SKM-1 treated with dmso at 0.1 percent for 144 hours (cell line): ENCODE results near the gene F7.
"Not testable (repeated sequence)": the region's sequence is repeated elsewhere in the genome, so short reads cannot be mapped to it uniquely, and the experiment has no call there.

ENCODE experiments used
- DNase-seq: peaks from one replicate; lab custom pipeline; 2025; ENCODE audit not compliant: unreplicated experiment; lab: John Stamatoyannopoulos, UW

F7 gene

GRCh38 chr13:113098162-113098732 lies 7.3 kb upstream of the F7 start:
- DNase-seq, result no peak

DNA sequence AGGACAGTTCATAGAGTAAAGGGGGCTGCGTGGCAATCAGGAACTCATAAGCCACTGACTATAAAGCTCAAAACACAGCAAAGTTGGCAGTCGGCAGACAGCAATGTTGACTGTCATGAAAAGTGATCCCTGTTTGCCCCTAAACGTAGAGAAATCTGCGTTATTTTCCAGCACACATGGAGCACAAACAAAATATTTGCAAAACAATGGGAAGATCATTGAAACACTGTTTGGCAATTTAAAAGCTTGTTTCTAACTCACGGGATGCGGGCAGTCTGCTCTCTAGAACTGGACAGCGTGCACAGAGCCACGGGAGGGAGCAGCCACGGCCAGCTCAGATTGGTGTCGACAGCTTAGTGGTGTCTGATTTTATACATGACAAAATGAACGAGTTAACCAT lies 6.4 kb upstream of the F7 start:
- no peak for DNase-seq

GRCh38 chr13:113102302-113102701 lies 3.3 kb upstream of the F7 start:
- DNase-seq, result not testable (repeated sequence)

- DNase-seq, result no peak
These were observed 2.9 kb upstream of the F7 start for GRCh38 chr13:113102727-113103126.

DNA sequence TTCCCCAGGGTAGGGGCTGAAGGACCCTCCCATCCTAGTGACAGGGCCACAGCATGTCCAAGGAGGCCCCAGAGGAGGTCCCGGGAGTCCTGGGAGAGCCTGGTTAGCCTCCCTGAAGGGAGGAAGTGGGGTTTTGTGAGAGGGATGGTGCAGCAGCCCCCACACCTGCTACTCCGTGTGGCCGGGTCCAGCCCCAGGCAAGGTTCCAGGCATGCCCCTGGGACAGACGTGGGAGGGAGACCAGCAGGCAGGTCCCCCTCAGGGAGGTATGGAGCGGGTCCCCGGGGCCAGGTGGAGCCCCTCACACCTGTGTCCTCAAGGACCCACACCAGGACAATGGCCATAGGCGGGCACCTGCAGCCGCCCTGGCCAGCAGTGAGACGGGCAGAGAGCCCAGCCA lies 1.9 kb upstream of the F7 start:
- DNase-seq, result no peak

DNA sequence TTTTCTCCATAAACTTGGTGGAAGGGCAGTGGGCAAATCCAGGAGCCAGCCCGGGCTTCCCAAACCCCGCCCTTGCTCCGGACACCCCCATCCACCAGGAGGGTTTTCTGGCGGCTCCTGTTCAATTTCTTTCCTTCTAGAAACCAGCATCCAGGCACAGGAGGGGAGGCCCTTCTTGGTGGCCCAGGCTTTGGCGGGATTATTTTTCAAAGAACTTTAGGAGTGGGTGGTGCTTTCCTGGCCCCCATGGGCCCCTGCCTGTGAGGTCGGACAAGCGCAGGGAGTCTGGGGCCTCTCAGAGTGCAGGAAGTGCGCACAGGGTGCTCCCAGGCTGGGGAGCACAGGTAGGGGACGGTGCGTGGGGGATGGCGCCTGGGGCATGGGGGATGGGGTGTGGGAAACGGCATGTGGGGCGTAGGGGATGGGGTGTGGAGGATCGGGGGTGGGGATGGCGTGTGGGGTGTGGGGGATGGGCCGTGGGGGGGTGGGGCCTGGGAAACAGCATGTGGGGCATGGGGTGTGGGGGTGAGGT lies 396 bp downstream of the F7 start:
- DNase-seq, result no peak

GRCh38 chr13:113106711-113107351 lies 1.2 kb downstream of the F7 start:
- no peak for DNase-seq

DNA sequence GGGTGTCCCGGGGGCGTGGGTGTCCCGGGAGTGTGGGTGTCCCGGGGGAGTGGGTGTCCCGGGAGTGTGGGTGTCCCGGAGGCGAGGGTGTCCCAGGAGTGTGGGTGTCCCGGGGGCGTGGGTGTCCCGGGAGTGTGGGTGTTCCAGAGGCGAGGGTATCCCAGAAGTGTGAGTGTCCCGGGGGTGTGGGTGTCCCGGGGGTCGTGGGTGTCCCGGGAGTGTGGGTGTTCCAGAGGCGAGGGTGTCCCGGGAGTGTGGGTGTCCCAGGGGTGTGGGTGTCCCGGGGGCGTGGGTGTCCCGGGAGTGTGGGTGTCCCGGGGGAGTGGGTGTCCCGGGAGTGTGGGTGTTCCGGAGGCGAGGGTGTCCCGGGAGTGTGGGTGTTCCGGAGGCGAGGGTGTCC lies 2.9 kb downstream of the F7 start:
- DNase-seq, result not testable (repeated sequence)

DNA sequence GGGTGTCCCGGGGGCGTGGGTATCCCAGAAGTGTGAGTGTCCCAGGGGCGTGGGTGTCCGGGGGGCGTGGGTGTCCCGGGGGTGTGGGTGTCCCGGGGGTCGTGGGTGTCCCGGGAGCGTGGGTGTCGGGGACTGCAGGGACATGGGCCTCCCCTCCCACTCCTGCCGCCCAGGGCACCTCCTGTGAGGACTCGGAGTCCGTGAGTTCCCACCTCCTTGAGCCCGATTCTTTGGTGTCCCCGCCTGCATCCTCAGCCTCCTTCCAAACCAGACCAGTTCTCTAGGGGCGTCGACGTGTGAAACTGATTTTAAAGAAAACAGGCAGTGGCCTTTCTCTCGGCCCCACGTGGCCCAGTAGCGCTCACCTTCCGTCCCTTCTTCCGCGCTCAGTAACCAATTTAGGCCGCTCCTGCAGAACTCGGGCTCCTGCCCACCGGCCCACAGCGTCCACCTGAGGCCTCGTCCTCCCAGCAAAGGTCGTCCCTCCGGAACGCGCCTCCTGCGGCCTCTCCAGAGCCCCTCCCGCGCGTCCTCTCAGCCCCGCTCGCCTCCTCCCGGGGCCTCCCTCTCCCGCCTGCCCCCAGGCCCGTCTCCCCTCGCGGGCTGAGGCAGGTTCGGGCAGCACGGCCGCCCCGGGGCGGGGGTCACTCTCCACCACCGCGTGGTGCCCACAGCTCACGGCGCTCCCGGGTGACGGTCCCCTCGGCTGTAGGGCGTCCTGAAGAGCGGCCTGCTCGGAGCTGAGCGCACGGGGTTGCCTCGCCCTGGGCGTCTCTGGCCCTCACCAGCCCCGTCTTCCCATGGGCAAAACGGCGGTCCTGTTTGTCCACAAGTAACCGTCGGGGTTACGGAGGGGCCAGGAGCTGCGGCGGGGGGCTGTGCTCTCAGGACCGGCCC lies 3.8 kb downstream of the F7 start:
- no peak for DNase-seq

- no peak for DNase-seq
These were observed 4.7 kb downstream of the F7 start for GRCh38 chr13:113110048-113110851.

GRCh38 chr13:113110852-113111315 lies 5.3 kb downstream of the F7 start:
- no peak for DNase-seq

GRCh38 chr13:113111821-113112220 lies 6.2 kb downstream of the F7 start:
- DNase-seq, result not testable (repeated sequence)

- DNase-seq, result not testable (repeated sequence)
These were observed 6.9 kb downstream of the F7 start for GRCh38 chr13:113112475-113112874.

DNA sequence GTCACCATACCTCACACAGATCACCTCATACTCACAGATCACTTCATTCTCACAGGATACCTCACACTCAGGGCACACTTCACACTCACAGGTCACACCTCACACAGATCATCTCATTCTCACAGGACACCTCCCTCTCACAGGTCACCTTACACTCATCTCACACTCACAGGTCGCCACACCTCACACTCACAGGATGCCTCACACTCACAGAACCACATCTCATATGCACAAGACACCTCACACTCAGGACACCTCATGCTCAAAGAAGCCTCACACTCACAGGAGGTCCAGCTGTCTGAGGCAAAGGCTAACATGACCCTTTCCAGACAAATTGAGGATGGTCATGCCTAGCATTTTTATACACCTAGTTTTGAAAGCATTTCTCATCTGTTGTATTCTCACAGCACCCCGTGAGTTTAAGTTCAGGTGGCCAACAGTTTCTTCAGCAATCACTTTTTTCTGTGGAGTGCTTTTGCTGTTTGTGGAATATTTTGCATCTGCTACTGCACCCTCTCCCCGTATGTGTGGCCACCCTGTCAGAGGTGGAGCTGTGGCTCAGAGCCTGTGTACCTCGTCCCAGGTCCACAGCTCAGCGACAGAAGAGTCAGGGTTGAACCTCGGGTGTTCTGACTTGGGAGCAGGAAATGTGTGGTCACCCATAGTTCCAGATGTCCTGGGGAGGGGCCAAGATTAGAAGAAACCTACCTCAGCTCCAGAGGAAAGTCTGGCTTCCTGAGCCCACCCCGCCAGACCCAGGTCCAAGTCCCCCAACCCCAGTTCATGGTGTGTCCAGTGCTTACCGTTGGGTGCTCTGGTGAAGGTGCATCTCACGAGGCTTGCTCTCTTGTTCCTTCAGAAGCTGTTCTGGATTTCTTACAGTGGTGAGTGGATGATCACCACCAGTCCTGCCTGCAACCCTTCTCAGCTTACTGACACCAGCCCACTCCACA lies 7.6 kb downstream of the F7 start:
- no peak for DNase-seq

- DNase-seq, result no peak
These were observed 8.3 kb downstream of the F7 start for GRCh38 chr13:113113846-113114271.

DNA sequence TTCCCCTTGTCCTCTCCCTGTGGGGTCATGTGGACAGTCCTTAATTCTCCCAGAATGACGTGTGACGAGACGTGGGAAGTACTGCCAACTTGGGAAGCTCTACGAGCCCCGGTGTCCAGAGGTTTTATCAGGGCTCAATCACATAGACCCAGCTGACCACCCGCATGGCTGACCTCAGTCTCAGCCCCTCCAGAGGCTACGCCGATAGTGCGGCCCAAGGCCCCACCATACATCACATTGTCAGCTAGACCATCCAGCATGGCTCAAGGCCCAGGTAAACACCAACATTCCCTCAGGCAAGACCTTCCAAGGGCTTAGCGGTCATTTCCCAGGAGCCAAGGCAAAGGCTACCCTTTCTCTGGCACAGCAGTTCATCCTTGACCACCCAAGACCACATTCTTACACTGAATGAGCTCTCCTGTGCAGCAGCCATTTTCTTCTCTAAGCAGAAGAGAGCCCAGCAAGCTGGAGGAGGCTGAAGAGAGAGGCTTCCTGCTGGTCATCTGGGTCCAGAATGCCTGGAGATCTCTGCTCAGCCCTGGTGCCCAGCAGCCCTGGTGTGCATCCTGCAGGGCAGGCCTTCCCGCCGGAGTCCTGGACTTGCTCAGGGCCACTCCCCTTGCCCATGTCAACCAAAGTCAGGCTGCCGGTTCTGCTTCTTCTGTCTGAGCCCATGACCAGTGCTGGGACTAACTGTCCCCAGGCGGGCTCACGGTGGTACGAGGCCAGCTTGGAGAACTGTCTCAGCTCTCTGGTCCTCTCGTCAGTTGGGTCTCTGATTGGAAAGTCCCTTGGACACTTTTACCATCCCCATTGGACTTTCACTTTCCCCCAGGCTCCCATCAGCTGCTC lies 9.1 kb downstream of the F7 start:
- no peak for DNase-seq

- no peak for DNase-seq
These were observed 10.0 kb downstream of the F7 start for GRCh38 chr13:113115363-113116205.
